HG02885 (cell line): ENCODE measurements around the gene MYCBPAP.
A peak's percentile ranks its signal among the peaks of the same experiment; 100 is the strongest.

ENCODE experiments used
- ATAC-seq: cut with Tn5 transposase; IDR thresholded peaks from one replicate; pipeline ENCODE4 v1.9.1; 2021; ENCODE audit warnings: mild to moderate bottlenecking; ENCODE audit not compliant: unreplicated experiment, poor library complexity

The MYCBPAP gene

GRCh38 chr17:50534222-50534978 is 26.2 kb downstream of the MYCBPAP start:
- no peak for ATAC-seq

GRCh38 chr17:50534979-50535326 is 26.7 kb downstream of the MYCBPAP start:
- ATAC-seq, result no peak

GRCh38 chr17:50535407-50535806 is 27.2 kb downstream of the MYCBPAP start:
- no peak for ATAC-seq

- ATAC-seq, result no peak
Observed at GRCh38 chr17:50536683-50537646, 28.7 kb downstream of the MYCBPAP start.

GRCh38 chr17:50537721-50538548 is 29.7 kb downstream of the MYCBPAP start:
- ATAC-seq, result no peak

- ATAC-seq, result no peak
Observed at GRCh38 chr17:50538549-50539410, 30.5 kb downstream of the MYCBPAP start.

GRCh38 chr17:50539762-50540559 is 31.7 kb downstream of the MYCBPAP start:
- ATAC-seq, result no peak

- ATAC-seq, result no peak
Observed at GRCh38 chr17:50540560-50541401, 32.5 kb downstream of the MYCBPAP start.

- no peak for ATAC-seq
Observed at GRCh38 chr17:50541402-50541715, 33.1 kb downstream of the MYCBPAP start.

GRCh38 chr17:50541716-50542688 is 33.8 kb downstream of the MYCBPAP start:
- ATAC-seq, result peak; percentile 80

GRCh38 chr17:50542795-50543774 is 34.8 kb downstream of the MYCBPAP start:
- ATAC-seq, result no peak

- ATAC-seq, result no peak
Observed at GRCh38 chr17:50544516-50544915, 36.3 kb downstream of the MYCBPAP start.

- no peak for ATAC-seq
Observed at GRCh38 chr17:50545311-50545710, 37.1 kb downstream of the MYCBPAP start.

- ATAC-seq, result no peak
Observed at GRCh38 chr17:50546701-50547034, 38.4 kb downstream of the MYCBPAP start.

GRCh38 chr17:50547035-50547735 is 38.9 kb downstream of the MYCBPAP start, which contains the start of gene SPATA20:
TSS of gene SPATA20 (plus strand) at chr17:50547174. CDS start at chr17:50547209, 35 bp downstream.
- ATAC-seq, result peak; percentile 77
